ENCODE data around the gene VPS50.

VPS50 gene

DNA sequence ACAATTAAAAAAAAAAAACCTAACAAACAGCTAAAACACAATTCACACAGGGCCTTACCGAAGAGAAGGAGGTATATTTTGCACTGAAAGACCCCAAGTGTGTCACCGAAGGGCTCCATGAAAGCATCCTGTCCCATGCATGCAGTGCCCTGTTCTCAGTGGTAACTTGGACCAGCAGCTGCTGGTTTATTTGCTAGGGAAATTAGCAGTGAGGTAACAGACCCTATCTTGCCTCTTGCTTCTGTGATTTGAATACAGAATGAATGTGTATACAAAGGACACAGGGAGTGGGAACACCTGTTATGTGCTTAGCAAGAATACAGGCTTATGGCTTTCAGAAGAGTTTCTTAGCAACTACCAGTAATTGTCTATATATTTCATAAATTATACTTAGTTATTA, 5.9 kb upstream of the VPS50 start, which contains the start of gene HEPACAM2:
Gene HEPACAM2, minus strand, starts transcription at position 160 of the 400 bp plus-strand sequence.
- no peaks in the 10 kb centered on the region for H3K36me3 Mint-ChIP-seq
- peaks cover 11% of the 10 kb centered on the region for H3K4me1 Mint-ChIP-seq (ENCODE audit: low read depth)
- no peak within 1 kb of the TSS for H3K4me3 Mint-ChIP-seq
- H3K9me3 Mint-ChIP-seq (ENCODE audit: low read depth): no peaks in the 10 kb centered on the region
- peaks cover 2% of the 10 kb centered on the region for H3K27me3 Mint-ChIP-seq
- no peak within 1 kb of the TSS for H3K27ac Mint-ChIP-seq

DNA sequence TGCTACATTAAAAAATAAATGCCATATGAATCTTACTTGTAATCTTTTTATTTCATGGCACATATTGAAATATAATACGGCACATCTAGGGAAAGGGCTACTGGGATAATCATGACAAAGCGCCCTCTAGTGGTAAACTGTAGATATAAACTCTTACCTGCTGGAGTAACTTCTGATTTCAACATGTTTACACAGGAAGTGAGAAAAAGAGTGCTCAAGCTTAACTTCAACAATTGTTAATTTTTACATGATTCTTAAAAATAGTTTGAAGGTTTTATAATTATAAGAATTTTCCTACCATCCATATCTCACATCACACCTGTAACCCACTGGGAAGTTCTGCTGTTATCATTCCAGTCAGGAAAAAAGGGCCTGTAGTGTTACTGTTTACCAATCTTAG, 3.9 kb upstream of the VPS50 start:
- Mint-ChIP-seq H3K36me3 (no peaks in the 10 kb centered on the region), H3K27me3 (no peaks in the 10 kb centered on the region), H3K4me3 (no peak overlapping the region), H3K9me3 (ENCODE audit: low read depth) (no peaks in the 10 kb centered on the region), H3K27ac (no peak overlapping the region), H3K4me1 (ENCODE audit: low read depth) (peaks cover 19% of the 10 kb centered on the region)

DNA sequence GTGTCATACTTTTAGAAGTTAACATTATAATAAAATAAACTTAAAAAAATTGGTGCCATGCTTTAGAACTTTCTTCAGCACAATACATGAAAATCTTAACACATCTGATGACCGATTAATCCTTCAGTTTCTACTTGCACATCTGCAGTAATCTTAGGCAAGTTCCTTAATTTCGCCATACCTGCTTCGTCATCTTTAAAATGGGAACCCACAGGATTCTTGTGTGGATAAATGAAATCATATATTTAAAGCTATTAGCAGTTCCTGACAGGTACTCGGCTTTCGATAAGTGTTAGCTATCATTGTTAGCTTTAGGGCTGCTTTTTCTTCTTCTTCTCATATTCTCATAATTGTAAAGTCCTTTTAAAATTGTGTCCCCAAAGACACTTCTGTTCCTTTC, 907 bp upstream of the VPS50 start:
- Mint-ChIP-seq H3K9me3 (ENCODE audit: low read depth) (no peaks in the 10 kb centered on the region), H3K4me3 (peak overlapping the region; percentile 95), H3K4me1 (ENCODE audit: low read depth) (peaks cover 21% of the 10 kb centered on the region), H3K27me3 (no peaks in the 10 kb centered on the region), H3K27ac (peak overlapping the region; percentile 94), H3K36me3 (no peaks in the 10 kb centered on the region)

DNA sequence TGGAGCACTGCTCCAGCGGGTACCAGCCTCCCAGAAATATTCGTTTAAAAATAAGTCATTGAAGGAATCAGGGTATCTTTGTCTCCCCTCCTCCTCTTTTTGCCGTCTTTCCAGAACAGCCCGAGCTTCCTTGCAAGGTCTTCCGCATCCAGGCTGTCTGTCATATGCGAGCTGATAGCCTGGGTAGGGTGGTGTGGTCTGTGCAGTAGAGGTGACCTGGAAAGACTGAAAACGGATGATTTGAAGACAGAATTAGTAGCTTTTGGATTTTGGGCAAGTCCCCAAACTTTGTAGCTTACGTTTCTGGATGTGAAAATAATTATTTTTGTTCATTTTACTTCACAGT, 480 bp downstream of the VPS50 start:
- Mint-ChIP-seq H3K27ac (peak overlapping the region; percentile 94), H3K36me3 (no peaks in the 10 kb centered on the region), H3K27me3 (no peaks in the 10 kb centered on the region), H3K4me1 (ENCODE audit: low read depth) (peaks cover 21% of the 10 kb centered on the region), H3K4me3 (peak overlapping the region; percentile 95), H3K9me3 (ENCODE audit: low read depth) (no peaks in the 10 kb centered on the region)

DNA sequence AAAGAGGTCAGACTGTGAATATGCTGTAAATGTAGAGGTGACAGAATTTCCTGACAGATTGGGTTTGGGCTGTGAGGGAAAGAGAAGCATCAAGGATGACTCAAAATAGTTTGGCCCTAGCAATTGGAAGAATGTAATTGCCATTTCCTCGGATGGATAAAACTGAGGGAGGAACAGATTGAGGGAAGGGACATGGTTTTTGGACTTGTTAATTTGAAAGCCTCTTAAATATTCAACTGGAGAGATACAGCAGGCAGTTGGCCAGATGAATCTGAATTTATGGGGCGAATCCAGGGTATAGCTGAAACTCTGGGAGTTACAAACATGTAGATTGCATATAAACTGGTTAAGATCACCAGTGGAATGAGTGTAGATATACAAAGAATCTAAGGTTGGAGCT, 3.4 kb downstream of the VPS50 start:
- Mint-ChIP-seq H3K4me1 (ENCODE audit: low read depth) (peaks cover 14% of the 10 kb centered on the region), H3K36me3 (no peaks in the 10 kb centered on the region), H3K4me3 (no peak overlapping the region), H3K27me3 (no peaks in the 10 kb centered on the region), H3K9me3 (ENCODE audit: low read depth) (no peaks in the 10 kb centered on the region), H3K27ac (no peak overlapping the region)

DNA sequence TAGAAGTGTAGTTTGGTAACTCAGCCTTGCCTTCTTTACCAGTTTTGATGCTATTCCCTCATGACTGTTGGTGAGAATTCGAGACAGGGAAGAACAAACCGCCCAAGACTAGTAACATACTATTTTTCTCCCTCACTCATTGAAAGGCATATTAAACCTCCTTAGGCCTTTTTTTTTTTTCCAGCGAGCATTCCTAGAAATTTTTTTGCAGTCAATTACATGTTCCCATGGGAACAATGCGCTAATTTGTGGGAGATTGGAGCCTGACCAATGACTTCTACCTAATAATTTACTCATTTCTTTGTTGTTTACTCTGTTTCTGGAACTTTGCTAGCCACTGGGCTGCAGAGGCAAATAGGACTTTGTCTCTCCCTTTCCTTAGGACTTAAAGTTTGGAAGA, 6.0 kb downstream of the VPS50 start:
- H3K27me3 Mint-ChIP-seq: no peaks in the 10 kb centered on the region
- peaks cover 5% of the 10 kb centered on the region for H3K4me1 Mint-ChIP-seq (ENCODE audit: low read depth)
- H3K9me3 Mint-ChIP-seq (ENCODE audit: low read depth): no peaks in the 10 kb centered on the region
- no peak overlapping the region for H3K27ac Mint-ChIP-seq
- no peak overlapping the region for H3K4me3 Mint-ChIP-seq
- no peaks in the 10 kb centered on the region for H3K36me3 Mint-ChIP-seq

DNA sequence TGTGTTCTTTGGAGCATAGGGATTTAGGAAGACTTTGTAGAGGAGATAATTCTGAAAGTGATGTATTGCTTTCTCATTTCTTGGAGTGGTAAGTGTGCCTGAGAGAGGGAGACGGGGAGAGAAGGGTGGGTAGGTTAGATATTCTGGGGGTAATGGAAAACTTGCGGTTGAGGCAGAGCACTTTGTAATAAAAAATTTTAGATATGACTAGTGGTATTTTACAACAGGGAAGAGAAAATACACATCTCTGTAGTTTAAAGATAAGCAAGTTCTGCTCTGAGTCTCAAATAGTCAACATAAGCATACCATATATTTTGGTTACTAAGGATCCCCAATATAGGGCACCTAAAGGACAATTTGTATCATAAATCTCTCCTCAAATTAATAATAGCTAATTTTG, 6.6 kb downstream of the VPS50 start:
- Mint-ChIP-seq H3K4me1 (ENCODE audit: low read depth) (peaks cover 5% of the 10 kb centered on the region), H3K27me3 (no peaks in the 10 kb centered on the region), H3K36me3 (no peaks in the 10 kb centered on the region), H3K27ac (no peak overlapping the region), H3K4me3 (no peak overlapping the region), H3K9me3 (ENCODE audit: low read depth) (no peaks in the 10 kb centered on the region)

DNA sequence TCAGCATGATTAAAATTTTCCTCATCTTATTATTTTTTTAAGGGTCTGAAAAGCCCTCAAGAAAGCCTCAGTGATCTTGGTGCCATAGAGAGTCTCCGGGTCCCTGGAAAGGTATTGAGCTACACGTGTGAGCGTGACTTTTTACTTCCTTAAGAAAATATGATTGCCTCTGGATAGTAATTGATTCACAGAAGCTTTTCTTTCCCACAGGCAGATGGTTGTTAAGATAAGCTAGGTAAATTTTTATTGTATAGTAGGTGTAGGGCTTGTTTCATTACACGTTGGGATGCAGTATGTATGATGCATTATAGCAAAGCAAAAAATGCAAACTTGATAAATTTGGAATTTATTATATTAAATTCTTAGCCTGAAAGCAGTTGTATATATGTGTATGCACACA, 7.7 kb downstream of the VPS50 start:
- Mint-ChIP-seq H3K36me3 (no peaks in the 10 kb centered on the region), H3K9me3 (ENCODE audit: low read depth) (no peaks in the 10 kb centered on the region), H3K4me1 (ENCODE audit: low read depth) (peaks cover 3% of the 10 kb centered on the region), H3K27ac (no peak overlapping the region), H3K27me3 (no peaks in the 10 kb centered on the region), H3K4me3 (no peak overlapping the region)

DNA sequence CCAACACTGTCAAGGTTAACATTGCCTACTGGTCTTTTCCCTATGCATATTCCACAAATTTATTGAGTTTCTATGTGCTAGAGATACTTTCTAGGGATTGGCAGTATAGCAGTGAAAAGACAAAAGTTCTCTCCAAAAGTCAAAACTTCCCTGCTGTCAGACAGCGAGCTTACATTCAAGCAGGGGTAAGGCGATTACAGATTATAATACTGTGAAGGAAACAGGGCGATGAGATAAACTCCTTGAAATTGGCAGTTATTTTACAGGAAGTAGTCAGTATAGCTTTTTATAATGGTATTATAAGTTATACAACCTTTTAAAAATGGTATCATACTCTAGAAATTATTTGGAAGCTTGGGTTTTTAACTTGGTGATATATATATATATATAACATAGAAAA, 9.9 kb downstream of the VPS50 start:
- Mint-ChIP-seq H3K4me3 (no peak overlapping the region), H3K4me1 (ENCODE audit: low read depth) (peaks cover 10% of the 10 kb centered on the region), H3K27me3 (no peaks in the 10 kb centered on the region), H3K36me3 (no peaks in the 10 kb centered on the region), H3K9me3 (ENCODE audit: low read depth) (no peaks in the 10 kb centered on the region), H3K27ac (no peak overlapping the region)

DNA sequence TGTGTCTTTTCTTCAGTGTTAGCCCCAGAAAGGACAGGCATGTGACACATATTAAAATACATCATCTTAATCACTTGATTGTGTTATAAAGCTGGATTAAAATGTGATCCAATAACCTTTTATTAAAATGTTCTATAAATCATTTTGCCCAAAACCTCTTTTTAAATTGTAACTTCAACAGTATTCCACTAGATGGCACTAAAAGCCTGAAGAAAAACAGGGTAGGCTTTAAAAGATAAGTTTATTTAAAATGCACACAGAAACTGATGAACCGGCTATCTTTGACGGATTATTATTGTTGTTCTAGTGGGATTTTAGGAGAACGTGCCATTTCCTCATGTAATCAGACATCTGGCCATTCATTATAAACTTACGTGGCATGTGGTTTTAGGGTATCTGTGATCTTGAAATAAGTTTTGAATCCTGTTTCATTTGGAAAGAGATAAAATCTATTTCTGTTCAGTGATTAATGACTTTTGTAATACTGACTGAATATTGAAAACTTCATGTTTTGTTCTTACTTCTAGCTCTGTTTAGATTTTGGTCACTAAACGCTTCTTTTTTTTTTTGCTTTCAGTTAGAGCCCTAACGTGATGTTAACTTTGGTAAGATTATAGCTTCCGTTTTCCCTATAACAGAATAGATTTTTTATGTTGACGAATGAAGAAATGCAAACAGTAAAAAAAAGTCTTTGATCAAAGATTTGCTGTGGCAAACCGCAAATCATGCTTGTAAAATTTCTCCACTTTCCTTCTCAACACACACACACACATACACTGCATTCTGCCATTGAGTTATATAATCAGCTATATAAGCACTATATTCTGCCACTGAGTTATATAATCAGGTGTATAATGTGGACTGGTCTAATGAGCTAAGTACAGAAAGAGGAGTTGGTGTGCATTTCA, 13.6 kb downstream of the VPS50 start:
- H3K9me3 Mint-ChIP-seq (ENCODE audit: low read depth): no peaks in the 10 kb centered on the region
- no peaks in the 10 kb centered on the region for H3K27me3 Mint-ChIP-seq
- H3K27ac Mint-ChIP-seq: no peak overlapping the region
- H3K4me3 Mint-ChIP-seq: peak overlapping the region; percentile 35
- peaks cover 10% of the 10 kb centered on the region for H3K4me1 Mint-ChIP-seq (ENCODE audit: low read depth)
- no peaks in the 10 kb centered on the region for H3K36me3 Mint-ChIP-seq

DNA sequence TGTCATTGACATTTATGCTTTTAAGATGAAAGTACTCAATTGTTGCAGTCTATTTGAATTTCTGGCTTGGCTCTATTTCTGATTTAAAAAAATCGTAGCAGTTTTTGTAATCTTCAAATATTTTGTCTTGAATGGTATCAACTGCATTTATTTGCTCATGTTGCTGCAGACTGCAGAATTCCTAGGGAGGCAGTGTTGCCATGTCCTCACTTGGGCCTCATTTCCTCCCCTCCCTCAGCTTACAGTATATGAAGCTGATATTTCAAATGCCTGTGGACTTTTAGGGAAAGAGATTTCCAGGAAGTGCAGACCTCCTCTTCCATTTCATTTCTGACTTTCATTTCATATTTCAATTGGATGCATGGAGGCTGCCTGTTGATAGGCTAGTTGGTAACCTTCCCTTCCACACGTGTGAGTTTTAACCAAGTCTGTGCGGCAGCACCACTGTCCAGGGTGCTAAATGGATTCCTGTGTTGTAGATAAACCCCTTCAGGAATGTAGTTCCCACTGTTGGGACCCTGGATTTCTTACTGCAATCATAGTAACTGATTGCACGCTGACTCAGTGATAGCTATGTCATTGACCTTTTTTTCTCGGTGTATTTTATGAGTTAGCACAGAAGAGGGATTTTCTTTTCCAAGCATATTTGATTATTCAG, 17.5 kb downstream of the VPS50 start:
- no peaks in the 10 kb centered on the region for H3K9me3 Mint-ChIP-seq (ENCODE audit: low read depth)
- H3K27ac Mint-ChIP-seq: no peak overlapping the region
- H3K4me3 Mint-ChIP-seq: no peak overlapping the region
- H3K36me3 Mint-ChIP-seq: no peaks in the 10 kb centered on the region
- peaks cover 11% of the 10 kb centered on the region for H3K4me1 Mint-ChIP-seq (ENCODE audit: low read depth)
- no peaks in the 10 kb centered on the region for H3K27me3 Mint-ChIP-seq

DNA sequence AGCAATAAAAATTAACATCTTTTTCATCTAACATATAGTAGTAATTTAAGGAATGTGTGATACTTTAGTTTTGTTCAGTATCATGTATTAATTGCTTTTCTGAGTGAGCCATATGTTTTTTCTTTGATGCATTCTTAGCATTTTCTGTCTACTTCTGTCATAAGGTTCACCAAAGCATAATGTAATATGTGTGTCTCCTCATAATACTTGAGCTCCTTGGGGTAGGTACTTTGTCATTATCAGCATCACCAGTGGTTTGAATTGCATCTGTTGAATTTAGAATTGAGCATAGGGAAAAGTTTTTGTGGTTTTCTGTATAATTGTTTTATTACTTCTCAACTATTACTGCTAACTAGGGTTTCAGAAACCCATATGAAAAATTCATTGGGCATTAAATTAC, 26.5 kb downstream of the VPS50 start:
- H3K9me3 Mint-ChIP-seq (ENCODE audit: low read depth): no peaks in the 10 kb centered on the region
- H3K4me1 Mint-ChIP-seq (ENCODE audit: low read depth): no peaks in the 10 kb centered on the region

DNA sequence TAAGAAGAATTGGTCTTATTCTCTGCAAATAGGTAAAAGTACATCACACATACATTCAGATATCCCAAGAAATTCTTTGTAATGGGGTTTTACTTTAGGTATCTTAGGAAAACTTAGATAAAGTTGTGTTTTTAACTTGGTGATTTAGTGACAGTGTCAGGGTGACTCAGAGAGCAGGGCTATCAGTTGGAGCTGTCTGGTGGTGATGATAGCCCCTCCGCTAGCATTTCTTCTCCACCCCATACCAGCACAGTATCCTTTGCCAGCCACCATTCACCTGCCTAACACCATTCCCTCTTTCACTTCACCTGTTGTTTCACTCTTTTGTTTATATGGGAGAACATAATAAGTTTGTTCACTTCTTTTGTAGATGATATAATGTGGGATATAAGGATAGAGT, 30.4 kb downstream of the VPS50 start:
- Mint-ChIP-seq H3K4me3 (no peak overlapping the region), H3K36me3 (peaks cover 3% of the 10 kb centered on the region), H3K4me1 (ENCODE audit: low read depth) (no peaks in the 10 kb centered on the region), H3K27me3 (no peaks in the 10 kb centered on the region), H3K27ac (no peak overlapping the region), H3K9me3 (ENCODE audit: low read depth) (no peaks in the 10 kb centered on the region)

More for the DNA sequence above, 26.5 kb downstream of the VPS50 start:
- no peak overlapping the region for H3K4me3 Mint-ChIP-seq
- no peak overlapping the region for H3K27ac Mint-ChIP-seq
- H3K36me3 Mint-ChIP-seq: no peaks in the 10 kb centered on the region
- H3K27me3 Mint-ChIP-seq: no peaks in the 10 kb centered on the region

DNA sequence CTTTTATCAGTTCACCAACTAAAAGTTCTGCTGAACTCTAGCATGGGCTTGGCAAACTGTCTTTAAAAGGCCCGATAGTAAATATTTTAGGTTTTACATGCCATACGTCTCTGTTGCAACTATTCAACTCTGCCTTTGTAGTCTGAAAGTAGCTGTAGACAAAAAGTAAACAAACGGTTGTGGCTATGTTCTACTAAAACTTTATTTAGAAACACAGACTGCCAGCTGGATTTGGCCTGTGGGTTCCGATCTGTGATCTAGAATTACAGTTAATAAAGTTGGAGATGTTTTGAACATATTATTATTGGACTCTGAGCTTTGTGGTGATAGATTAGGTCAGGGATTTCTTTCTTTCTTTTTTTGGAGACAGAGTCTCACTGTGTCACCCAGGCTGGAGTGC, 33.1 kb downstream of the VPS50 start:
- H3K36me3 Mint-ChIP-seq: peaks cover 5% of the 10 kb centered on the region
- H3K4me3 Mint-ChIP-seq: no peak overlapping the region
- H3K9me3 Mint-ChIP-seq (ENCODE audit: low read depth): no peaks in the 10 kb centered on the region
- no peaks in the 10 kb centered on the region for H3K27me3 Mint-ChIP-seq
- no peaks in the 10 kb centered on the region for H3K4me1 Mint-ChIP-seq (ENCODE audit: low read depth)
- no peak overlapping the region for H3K27ac Mint-ChIP-seq

DNA sequence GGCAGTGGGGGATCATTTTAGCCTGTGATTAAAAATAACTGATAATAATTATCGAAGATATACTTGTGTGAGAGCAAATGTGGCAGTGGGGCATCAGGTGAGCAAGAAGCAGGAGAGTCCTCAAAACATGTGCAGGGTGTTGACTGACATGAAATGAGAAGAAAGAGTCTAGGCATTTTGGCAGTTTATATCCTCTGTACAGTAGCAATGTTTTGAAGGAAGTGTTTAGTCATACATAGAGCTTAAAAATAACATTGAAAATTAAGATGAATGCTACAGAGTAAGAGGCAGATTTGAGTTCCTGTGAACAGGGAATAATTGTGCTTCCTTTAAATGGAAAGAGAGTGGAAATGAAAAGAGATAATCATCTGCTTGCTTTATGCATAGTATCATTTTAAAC, 47.4 kb downstream of the VPS50 start:
- Mint-ChIP-seq H3K4me1 (ENCODE audit: low read depth) (no peaks in the 10 kb centered on the region), H3K36me3 (peaks cover 17% of the 10 kb centered on the region), H3K27ac (no peak overlapping the region), H3K27me3 (no peaks in the 10 kb centered on the region), H3K9me3 (ENCODE audit: low read depth) (no peaks in the 10 kb centered on the region), H3K4me3 (no peak overlapping the region)

DNA sequence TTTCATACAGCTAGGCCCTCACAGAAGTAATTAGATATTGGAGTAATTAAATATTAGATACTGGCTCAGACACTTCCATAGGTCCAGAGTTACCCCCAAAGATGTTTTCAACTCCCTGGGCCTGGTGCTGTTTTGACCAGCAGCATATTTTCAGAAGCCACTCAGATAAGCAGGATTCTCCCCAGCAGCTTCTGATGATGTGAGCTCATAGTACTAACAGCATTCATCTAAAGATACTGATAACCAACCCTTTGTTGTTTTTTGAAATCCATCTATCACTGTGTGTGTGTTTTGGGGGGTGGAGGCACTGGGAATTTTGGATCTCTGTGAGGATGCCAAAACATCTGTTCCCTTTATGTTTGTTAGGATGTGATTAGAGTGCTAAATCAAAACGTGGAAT, 52.7 kb downstream of the VPS50 start:
- Mint-ChIP-seq H3K27me3 (no peaks in the 10 kb centered on the region), H3K4me1 (ENCODE audit: low read depth) (no peaks in the 10 kb centered on the region), H3K9me3 (ENCODE audit: low read depth) (no peaks in the 10 kb centered on the region), H3K36me3 (peaks cover 16% of the 10 kb centered on the region), H3K4me3 (no peak overlapping the region), H3K27ac (no peak overlapping the region)

All from activated naive CD8-positive, alpha-beta T cell (primary cell).